Neutrophil (primary cell): ENCODE measurements around the gene MRPL39.

Source experiments
- H3K27ac ChIP-seq: fragments of 200-600 bp; sonication (generic); 2 replicates; pipeline ENCODE4 v1.5.1; 2016; ENCODE audit warnings: mild to moderate bottlenecking, moderate library complexity
- H3K27me3 ChIP-seq: fragments of 200-600 bp; sonication (generic); 2 replicates; pipeline ENCODE4 v1.6.0; 2016; ENCODE audit warnings: mild to moderate bottlenecking
- H3K36me3 ChIP-seq: fragments of 200-600 bp; sonication (generic); 2 replicates; pipeline ENCODE4 v1.5.1; 2017
- H3K4me1 ChIP-seq, 2 experiments: fragments of 200-600 bp in 1 of 2; sonication (generic) in 1 of 2; 1 replicate in 1 of 2; 2 replicates in 1 of 2; pipeline versions ENCODE4 v1.5.1 to v1.6.1; 2013 to 2016; ENCODE audit warnings: low read depth in 1 of 2, low read length in 1 of 2, mild to moderate bottlenecking in 1 of 2, moderate library complexity in 1 of 2; ENCODE audit not compliant: control insufficient read depth in 1 of 2, insufficient read depth in 1 of 2
- H3K4me3 ChIP-seq, 2 experiments: fragments of 200-600 bp in 1 of 2; sonication (generic) in 1 of 2; 1 replicate in 1 of 2; 2 replicates in 1 of 2; pipeline ENCODE4 v1.5.1; 2013 to 2016; ENCODE audit warnings: low read depth in 1 of 2, low read length in 1 of 2, mild to moderate bottlenecking in 1 of 2, moderate library complexity in 1 of 2
- H3K9me3 ChIP-seq: fragments of 200-600 bp; sonication (generic); 2 replicates; pipeline ENCODE4 v1.5.1; 2016
- TF ChIP-seq, protein P1 (sequence below): fragments of 200-600 bp; sonication (generic); IDR thresholded peaks from 2 replicates; pipeline ENCODE4 v1.5.1; 2016; ENCODE audit warnings: antibody characterized with exemption

The MRPL39 gene

DNA sequence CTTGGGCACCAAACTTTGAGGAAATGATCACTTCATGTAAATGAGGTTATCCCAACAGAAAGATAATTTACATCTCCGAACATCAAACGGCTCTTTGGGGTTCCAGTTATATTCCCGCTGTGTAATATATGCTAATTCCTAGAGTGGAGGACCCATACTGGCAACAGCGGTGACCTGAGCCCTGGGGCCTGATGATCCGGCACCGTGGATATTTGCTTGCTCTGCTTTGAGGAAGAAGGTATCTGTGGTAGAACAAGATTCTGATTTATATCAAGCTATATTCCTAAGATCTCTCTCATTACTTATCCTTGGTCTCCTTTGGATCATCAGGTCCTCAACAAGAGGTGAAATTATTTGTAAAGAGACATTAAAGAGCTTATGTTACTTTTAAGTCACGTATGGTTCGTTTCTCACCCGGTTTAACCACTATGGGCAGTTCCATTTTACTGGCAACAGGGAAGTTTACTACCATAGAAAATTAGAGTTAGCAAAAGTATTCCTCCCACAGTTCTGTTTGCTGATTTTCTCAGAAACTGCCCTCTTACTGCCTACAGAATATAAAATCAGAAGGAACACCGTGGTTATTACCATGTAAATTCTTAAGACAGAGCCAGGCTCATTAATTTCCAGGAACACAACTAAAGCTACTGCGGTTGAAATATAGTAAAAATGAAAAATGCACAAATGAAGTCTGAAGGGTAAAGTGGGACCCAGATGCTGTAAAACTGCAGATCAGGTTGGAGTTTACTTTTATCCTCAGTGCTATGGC lies 56.7 kb downstream of the MRPL39 start:
- H3K9me3 ChIP-seq, result no peaks in the 10 kb centered on the region
- H3K27me3 ChIP-seq, result no peaks in the 10 kb centered on the region
- no peak overlapping the region for H3K4me3 ChIP-seq
- no peaks in the 10 kb centered on the region for H3K36me3 ChIP-seq
- no peak overlapping the region for H3K27ac ChIP-seq
- TF ChIP-seq, protein P1, sequence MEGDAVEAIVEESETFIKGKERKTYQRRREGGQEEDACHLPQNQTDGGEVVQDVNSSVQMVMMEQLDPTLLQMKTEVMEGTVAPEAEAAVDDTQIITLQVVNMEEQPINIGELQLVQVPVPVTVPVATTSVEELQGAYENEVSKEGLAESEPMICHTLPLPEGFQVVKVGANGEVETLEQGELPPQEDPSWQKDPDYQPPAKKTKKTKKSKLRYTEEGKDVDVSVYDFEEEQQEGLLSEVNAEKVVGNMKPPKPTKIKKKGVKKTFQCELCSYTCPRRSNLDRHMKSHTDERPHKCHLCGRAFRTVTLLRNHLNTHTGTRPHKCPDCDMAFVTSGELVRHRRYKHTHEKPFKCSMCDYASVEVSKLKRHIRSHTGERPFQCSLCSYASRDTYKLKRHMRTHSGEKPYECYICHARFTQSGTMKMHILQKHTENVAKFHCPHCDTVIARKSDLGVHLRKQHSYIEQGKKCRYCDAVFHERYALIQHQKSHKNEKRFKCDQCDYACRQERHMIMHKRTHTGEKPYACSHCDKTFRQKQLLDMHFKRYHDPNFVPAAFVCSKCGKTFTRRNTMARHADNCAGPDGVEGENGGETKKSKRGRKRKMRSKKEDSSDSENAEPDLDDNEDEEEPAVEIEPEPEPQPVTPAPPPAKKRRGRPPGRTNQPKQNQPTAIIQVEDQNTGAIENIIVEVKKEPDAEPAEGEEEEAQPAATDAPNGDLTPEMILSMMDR, result no peak
- no peaks in the 10 kb centered on the region for H3K4me1 ChIP-seq

DNA sequence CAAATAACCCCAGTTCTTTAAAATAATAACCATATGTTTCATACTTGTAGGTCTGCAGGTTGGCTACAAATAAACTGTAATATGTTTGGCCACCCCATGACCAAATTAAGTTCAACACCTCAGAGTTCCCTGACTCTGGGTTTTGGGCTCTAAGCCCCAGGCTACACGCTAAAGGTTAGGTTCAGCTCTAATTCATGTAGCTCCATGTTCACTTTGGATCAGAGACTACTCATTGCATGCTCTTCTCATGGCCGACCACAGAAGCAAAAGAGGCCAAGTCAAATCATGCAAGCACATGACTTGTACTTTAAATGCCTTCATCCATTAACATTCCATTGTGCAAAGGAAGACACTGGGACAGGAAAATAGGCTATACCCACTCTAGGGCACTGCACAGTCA lies 66.2 kb downstream of the MRPL39 start:
- Histone ChIP-seq H3K9me3 (no peaks in the 10 kb centered on the region), H3K27me3 (no peaks in the 10 kb centered on the region), H3K36me3 (no peaks in the 10 kb centered on the region), H3K4me1 (no peaks in the 10 kb centered on the region), H3K4me3 (no peak overlapping the region), H3K27ac (no peak overlapping the region)
- TF ChIP-seq, protein P1, result no peak

DNA sequence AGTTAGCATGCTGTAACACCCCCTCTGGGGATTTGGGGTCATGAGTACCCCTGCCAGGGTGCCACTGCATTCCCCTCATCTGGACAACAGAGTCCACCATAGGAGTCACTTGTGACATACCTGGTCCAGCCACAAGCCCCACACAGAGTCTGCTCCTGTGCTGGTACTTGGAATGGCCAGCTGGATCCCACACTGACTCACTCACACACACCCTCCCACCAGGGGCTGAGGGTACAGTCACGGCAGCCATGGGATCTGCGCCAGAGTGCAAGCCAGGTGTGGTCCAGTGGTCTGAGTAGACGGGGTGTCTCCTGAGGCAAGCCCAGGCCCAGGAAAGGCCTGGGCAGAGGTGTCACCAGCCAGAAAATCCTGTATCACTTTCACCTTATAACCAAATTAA lies 67.7 kb downstream of the MRPL39 start:
- no peaks in the 10 kb centered on the region for H3K9me3 ChIP-seq
- no peaks in the 10 kb centered on the region for H3K4me1 ChIP-seq
- H3K4me3 ChIP-seq, result no peak overlapping the region
- TF ChIP-seq, protein P1, result no peak
- H3K36me3 ChIP-seq, result no peaks in the 10 kb centered on the region
- no peak overlapping the region for H3K27ac ChIP-seq
- no peaks in the 10 kb centered on the region for H3K27me3 ChIP-seq

DNA sequence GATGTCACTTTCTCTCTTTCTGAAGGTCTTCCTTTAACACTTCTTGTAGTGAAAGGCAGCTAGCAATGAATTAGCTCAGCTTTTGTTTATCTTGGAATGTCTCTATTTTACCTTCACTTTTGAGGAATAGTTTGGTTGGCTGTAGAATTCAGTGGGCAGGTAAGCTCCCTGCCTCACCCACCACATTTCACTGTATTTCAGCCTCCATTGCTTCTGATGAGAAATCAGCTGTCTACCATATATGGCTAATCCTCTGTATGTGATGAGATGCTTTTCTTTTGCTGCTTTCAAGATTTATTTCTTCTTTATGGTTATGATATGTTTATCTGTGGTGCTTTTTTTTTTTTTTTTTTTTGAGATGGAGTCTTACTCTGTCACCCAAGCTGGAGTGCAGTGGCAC lies 70.1 kb downstream of the MRPL39 start:
- Histone ChIP-seq H3K4me3 (no peak overlapping the region), H3K27ac (no peak overlapping the region), H3K27me3 (no peaks in the 10 kb centered on the region), H3K4me1 (no peaks in the 10 kb centered on the region), H3K36me3 (no peaks in the 10 kb centered on the region), H3K9me3 (no peaks in the 10 kb centered on the region)
- TF ChIP-seq, protein P1, result no peak

DNA sequence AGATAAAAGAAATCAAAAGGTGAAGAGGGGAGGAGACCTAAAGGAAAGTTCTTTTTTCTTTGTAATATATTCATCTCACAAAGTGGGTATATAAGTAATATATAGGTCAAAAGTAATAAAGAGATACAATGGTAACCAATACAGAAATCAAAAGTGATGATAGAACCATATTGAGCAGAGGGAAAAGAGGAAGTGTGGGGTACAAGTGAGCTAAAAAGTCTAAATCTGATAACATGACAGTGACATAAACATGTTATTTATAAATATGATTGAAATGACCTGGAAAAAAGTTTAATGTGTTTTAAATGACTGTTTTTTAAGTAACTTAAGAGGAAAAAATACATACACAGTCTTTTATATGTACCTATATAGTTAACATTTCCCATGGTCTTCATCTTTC lies 70.5 kb downstream of the MRPL39 start:
- TF ChIP-seq, protein P1, result no peak
- Histone ChIP-seq H3K27me3 (no peaks in the 10 kb centered on the region), H3K4me1 (no peaks in the 10 kb centered on the region)

More for the DNA sequence above, 70.5 kb downstream of the MRPL39 start:
- no peak overlapping the region for H3K27ac ChIP-seq
- no peak overlapping the region for H3K4me3 ChIP-seq
- no peaks in the 10 kb centered on the region for H3K36me3 ChIP-seq
- H3K9me3 ChIP-seq, result no peaks in the 10 kb centered on the region
